H9 (cell line): ENCODE results near the gene COL8A2. TPM values are rescaled to one million over a fixed set of nuclear protein-coding genes. Genes with fewer than 3 reads are reported as not detected.

Experiments used
- DNase-seq: peaks from one replicate; pipeline ENCODE4 v3.0.0-alpha.2; 2017
- H2AFZ ChIP-seq: one replicate; pipeline ENCODE4 v1.6.1; 2013; ENCODE audit warnings: mild to moderate bottlenecking, low read length, control low read depth, moderate library complexity
- H2AK5ac ChIP-seq: 2 replicates; pipeline ENCODE4 v1.6.1; 2013; ENCODE audit warnings: low read length, control low read depth, mixed read lengths; ENCODE audit not compliant: insufficient read length
- H2BK120ac ChIP-seq: one replicate; pipeline ENCODE4 v1.6.1; 2013; ENCODE audit warnings: low read depth, mild to moderate bottlenecking, low read length, control low read depth, inconsistent platforms; ENCODE audit not compliant: poor library complexity, severe bottlenecking
- H2BK12ac ChIP-seq: 2 replicates; pipeline ENCODE4 v1.6.1; 2013; ENCODE audit warnings: low read length, control low read depth, mixed read lengths, low read depth; ENCODE audit not compliant: insufficient read length
- H2BK15ac ChIP-seq: 2 replicates; pipeline ENCODE4 v1.6.1; 2013; ENCODE audit warnings: low read depth, low read length, control low read depth
- H2BK20ac ChIP-seq: one replicate; pipeline ENCODE4 v1.6.1; 2013; ENCODE audit warnings: low read depth, mild to moderate bottlenecking, low read length, control low read depth, inconsistent platforms; ENCODE audit not compliant: poor library complexity, severe bottlenecking
- H2BK5ac ChIP-seq: 2 replicates; pipeline ENCODE4 v1.6.1; 2013; ENCODE audit warnings: low read length, control low read depth, mixed read lengths; ENCODE audit not compliant: insufficient read length
- H3K14ac ChIP-seq: 2 replicates; pipeline ENCODE4 v1.6.1; 2013; ENCODE audit warnings: low read length, control low read depth; ENCODE audit not compliant: insufficient read depth
- H3K18ac ChIP-seq: 2 replicates; pipeline ENCODE4 v1.6.1; 2013; ENCODE audit warnings: low read depth, mild to moderate bottlenecking, mixed read lengths, low read length, control low read depth; ENCODE audit not compliant: insufficient read length
- H3K23ac ChIP-seq: 2 replicates; pipeline ENCODE4 v1.6.1; 2013; ENCODE audit warnings: low read length, control low read depth, mixed read lengths, low read depth; ENCODE audit not compliant: insufficient read length
- H3K23me2 ChIP-seq: 2 replicates; pipeline ENCODE4 v1.6.1; 2013; ENCODE audit warnings: low read depth, mild to moderate bottlenecking, mixed read lengths, low read length, control low read depth; ENCODE audit not compliant: insufficient read length, poor library complexity, severe bottlenecking
- H3K27ac ChIP-seq: 2 replicates; pipeline ENCODE4 v1.5.1; 2013; ENCODE audit warnings: low read length, control low read depth, mixed read lengths, low read depth; ENCODE audit not compliant: insufficient read length
- H3K27me3 ChIP-seq: 2 replicates; pipeline ENCODE4 v1.6.1; 2013; ENCODE audit warnings: low read length, control low read depth, inconsistent platforms; ENCODE audit not compliant: insufficient read depth
- H3K4ac ChIP-seq: 2 replicates; pipeline ENCODE4 v1.6.1; 2013; ENCODE audit warnings: low read depth, mild to moderate bottlenecking, control low read depth, inconsistent platforms, low read length, moderate library complexity
- H3K4me1 ChIP-seq: 2 replicates; pipeline ENCODE4 v1.6.1; 2013; ENCODE audit warnings: low read length, control low read depth, inconsistent platforms; ENCODE audit not compliant: insufficient read depth
- H3K4me2 ChIP-seq: 2 replicates; pipeline ENCODE4 v1.6.1; 2013; ENCODE audit warnings: low read length, control low read depth, mixed read lengths; ENCODE audit not compliant: insufficient read length, insufficient read depth
- H3K56ac ChIP-seq: 2 replicates; pipeline ENCODE4 v1.6.1; 2013; ENCODE audit warnings: low read depth, mild to moderate bottlenecking, mixed read lengths, low read length, control low read depth; ENCODE audit not compliant: insufficient read length
- H3K79me1 ChIP-seq: 2 replicates; pipeline ENCODE4 v1.6.1; 2013; ENCODE audit warnings: low read depth, mild to moderate bottlenecking, moderate library complexity, low read length, control low read depth, inconsistent platforms; ENCODE audit not compliant: insufficient read depth, poor library complexity, severe bottlenecking
- H3K79me2 ChIP-seq: 2 replicates; pipeline ENCODE4 v1.6.1; 2013; ENCODE audit warnings: low read length, control low read depth, inconsistent platforms; ENCODE audit not compliant: insufficient read depth
- H3K9ac ChIP-seq: 2 replicates; pipeline ENCODE4 v1.6.1; 2013; ENCODE audit warnings: low read length, control low read depth, mixed read lengths; ENCODE audit not compliant: insufficient read length; ENCODE audit errors: extremely low read depth
- H3K9me3 ChIP-seq: one replicate; pipeline ENCODE4 v1.6.1; 2013; ENCODE audit warnings: low read depth, low read length, inconsistent platforms; ENCODE audit not compliant: control insufficient read depth
- H3T11ph ChIP-seq: one replicate; pipeline ENCODE4 v1.6.1; 2013; ENCODE audit warnings: mild to moderate bottlenecking, low read length, control low read depth, inconsistent platforms
- H4K20me1 ChIP-seq: one replicate; pipeline ENCODE4 v1.6.1; 2013; ENCODE audit not compliant: control insufficient read depth, insufficient read length, insufficient read depth
- H4K5ac ChIP-seq: 2 replicates; pipeline ENCODE4 v1.6.1; 2013; ENCODE audit warnings: low read depth, mild to moderate bottlenecking, mixed read lengths, low read length, control low read depth; ENCODE audit not compliant: insufficient read length
- H4K8ac ChIP-seq: replicated peaks from 2 replicates; pipeline ENCODE4 v1.6.1; 2013; ENCODE audit warnings: low read length, control low read depth, mixed read lengths, low read depth; ENCODE audit not compliant: insufficient read length
- H4K91ac ChIP-seq: 2 replicates; pipeline ENCODE4 v1.6.1; 2013; ENCODE audit warnings: low read depth, mild to moderate bottlenecking, moderate library complexity, mixed read lengths, low read length, control low read depth; ENCODE audit not compliant: insufficient read length
- H3K27ac Mint-ChIP-seq, 3 experiments: 2 replicates in 2 of 3; 3 replicates in 1 of 3; pipeline ENCODE4 v1.8.0; 2020 to 2021; ENCODE audit warnings: mixed read lengths in 3 of 3, mild to moderate bottlenecking in 1 of 3, moderate library complexity in 1 of 3
- H3K27me3 Mint-ChIP-seq: 2 replicates; pipeline ENCODE4 v1.8.0; 2021; ENCODE audit warnings: low read depth, mild to moderate bottlenecking, moderate library complexity, mixed read lengths
- H3K36me3 Mint-ChIP-seq, 3 experiments: 2 replicates in 2 of 3; 3 replicates in 1 of 3; pipeline ENCODE4 v1.8.0; 2020 to 2021; ENCODE audit warnings: low read depth in 3 of 3, mixed read lengths in 3 of 3; ENCODE audit not compliant: insufficient read depth in 1 of 3
- H3K4me1 Mint-ChIP-seq, 2 experiments: 2 replicates each; pipeline ENCODE4 v1.8.0; 2020; ENCODE audit warnings: mixed read lengths in 2 of 2
- H3K4me3 Mint-ChIP-seq, 2 experiments: 2 replicates in 1 of 2; 3 replicates in 1 of 2; pipeline ENCODE4 v1.8.0; 2020 to 2021; ENCODE audit warnings: mild to moderate bottlenecking in 2 of 2, mixed read lengths in 2 of 2, moderate library complexity in 1 of 2
- H3K9me3 Mint-ChIP-seq, 2 experiments: 2 replicates in 1 of 2; 3 replicates in 1 of 2; pipeline ENCODE4 v1.8.0; 2020; ENCODE audit warnings: mild to moderate bottlenecking in 2 of 2, mixed read lengths in 2 of 2, moderate library complexity in 1 of 2
- CTCF ChIP-seq: fragments of 200-600 bp; sonication (generic); conservative IDR thresholded peaks from 3 replicates; pipeline ENCODE4 v1.8.0; 2021; ENCODE audit warnings: antibody characterized with exemption, mild to moderate bottlenecking
- WGBS: extraction: QIAGEN DNeasy Blood & Tissue Kit; methylation state at CpG from one replicate; pipeline ENCODE4 v1.1.7; 2013; ENCODE audit warnings: missing lambda C conversion rate, low lambda C conversion rate, mixed read lengths; ENCODE audit not compliant: insufficient read length; ENCODE audit errors: extremely low coverage; 5-methylcytosine and 5-hydroxymethylcytosine counted together
- total RNA-seq: library from RNA; stranded (reverse); gene quantifications from 2 replicates; pipeline ENCODE4 v1.2.1, GENCODE V29; 2021

Gene COL8A2
- total RNA-seq, 1 experiment from 2014 or later: 1.5 TPM

GRCh38 chr1:36156329-36157114 lies 31.5 kb upstream of the COL8A2 start:
- H4K20me1 ChIP-seq: no peaks in the 10 kb centered on the region
- H3K23ac ChIP-seq: no peak overlapping the region
- H3K27ac ChIP-seq: no peak overlapping the region
- Mint-ChIP-seq H3K4me3 (peak overlapping the region; percentile 81 to 92), H3K4me1 (peaks cover 37 to 46% of the 10 kb centered on the region in 2 experiments), H3K36me3 (peaks cover 0 to 3% (median 0%) of the 10 kb centered on the region in 3 experiments; a peak in 1 of 7 replicates), H3K9me3 (no peaks in the 10 kb centered on the region), H3K27me3 (peaks cover 38% of the 10 kb centered on the region), H3K27ac (no peak overlapping the region; a peak in 1 of 7 replicates)
- WGBS: no CpG with 5 or more reads among the region's 69 CpGs
- peak overlapping the region; percentile 70; the same call in 1 of the 2 replicates for H3K14ac ChIP-seq
- H3K27me3 ChIP-seq: peaks cover 24% of the 10 kb centered on the region; the same call in 1 of the 2 replicates
- peak overlapping the region; percentile 61 for H3K9ac ChIP-seq
- no peak overlapping the region for H3K4ac ChIP-seq
- no peak overlapping the region for H2BK12ac ChIP-seq
- no peak overlapping the region for H4K91ac ChIP-seq
- no peak overlapping the region for H2BK120ac ChIP-seq
- peaks cover 9% of the 10 kb centered on the region; the same call in 1 of the 2 replicates for H3K79me2 ChIP-seq
- no peak overlapping the region for H3K56ac ChIP-seq
- no peak overlapping the region for H4K8ac ChIP-seq
- no peak overlapping the region for H2AK5ac ChIP-seq
- peaks cover 19% of the 10 kb centered on the region for H3K23me2 ChIP-seq
- no peak overlapping the region for H2BK5ac ChIP-seq
- peak overlapping the region; percentile 61 for H3K18ac ChIP-seq
- no peaks in the 10 kb centered on the region for H3K9me3 ChIP-seq
- peak; percentile 90 for DNase-seq
- peaks cover 4% of the 10 kb centered on the region for H3K79me1 ChIP-seq
- no peak for TF ChIP-seq CTCF
- H3K4me1 ChIP-seq: peaks cover 3% of the 10 kb centered on the region; the same call in 1 of the 2 replicates
- peak overlapping the region; percentile 78 for H3K4me2 ChIP-seq
- H2AFZ ChIP-seq: no peak overlapping the region
- H2BK20ac ChIP-seq: no peak overlapping the region
- H3T11ph ChIP-seq: no peak overlapping the region
- H4K5ac ChIP-seq: no peak overlapping the region
- H2BK15ac ChIP-seq: no peak overlapping the region
